SK-N-MC (cell line): Measurements from ENCODE around the gene LINGO4.

Experiments
- EZH2 ChIP-seq: fragments of 200-600 bp; sonication (generic); IDR thresholded peaks from one replicate; pipeline ENCODE4 v1.6.1; 2017; ENCODE audit warnings: antibody characterized with exemption
- POLR2AphosphoS5 ChIP-seq: IDR thresholded peaks from 2 replicates; pipeline ENCODE4 v1.6.1; 2012; ENCODE audit warnings: mild to moderate bottlenecking, low read depth, low read length, borderline replicate concordance

GRCh38 chr1:151807766-151808165, 2.5 kb upstream of the LINGO4 start:
- TF ChIP-seq EZH2 (no peak), POLR2AphosphoS5 (no peak)
